COLO668 (cell line): Measurements from ENCODE around the gene B3GAT1.

Experiments used
- DNase-seq: peaks from one replicate; lab custom pipeline; 2025; ENCODE audit not compliant: unreplicated experiment; lab: John Stamatoyannopoulos, UW

B3GAT1 gene

DNA sequence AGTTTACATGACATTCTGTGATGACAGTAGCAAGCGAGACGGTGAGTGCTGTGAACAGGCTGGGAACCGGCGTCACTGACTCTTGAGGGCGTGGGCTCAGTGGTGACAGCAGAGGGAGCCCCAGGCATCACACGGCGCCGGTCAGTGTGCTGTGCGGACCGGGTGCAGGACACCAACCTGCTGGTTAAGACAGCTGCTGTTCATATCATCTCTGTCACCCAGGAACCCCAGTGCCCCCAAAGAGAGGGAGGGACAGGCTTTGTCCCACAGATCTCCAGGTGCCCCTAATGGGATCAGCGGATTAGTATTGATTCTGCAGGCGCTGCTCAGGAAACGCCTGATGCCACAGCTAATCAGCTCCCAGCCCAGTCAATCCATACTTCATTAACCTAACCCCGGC is 18.4 kb downstream of the B3GAT1 start:
- DNase-seq, result peak; percentile 66

DNA sequence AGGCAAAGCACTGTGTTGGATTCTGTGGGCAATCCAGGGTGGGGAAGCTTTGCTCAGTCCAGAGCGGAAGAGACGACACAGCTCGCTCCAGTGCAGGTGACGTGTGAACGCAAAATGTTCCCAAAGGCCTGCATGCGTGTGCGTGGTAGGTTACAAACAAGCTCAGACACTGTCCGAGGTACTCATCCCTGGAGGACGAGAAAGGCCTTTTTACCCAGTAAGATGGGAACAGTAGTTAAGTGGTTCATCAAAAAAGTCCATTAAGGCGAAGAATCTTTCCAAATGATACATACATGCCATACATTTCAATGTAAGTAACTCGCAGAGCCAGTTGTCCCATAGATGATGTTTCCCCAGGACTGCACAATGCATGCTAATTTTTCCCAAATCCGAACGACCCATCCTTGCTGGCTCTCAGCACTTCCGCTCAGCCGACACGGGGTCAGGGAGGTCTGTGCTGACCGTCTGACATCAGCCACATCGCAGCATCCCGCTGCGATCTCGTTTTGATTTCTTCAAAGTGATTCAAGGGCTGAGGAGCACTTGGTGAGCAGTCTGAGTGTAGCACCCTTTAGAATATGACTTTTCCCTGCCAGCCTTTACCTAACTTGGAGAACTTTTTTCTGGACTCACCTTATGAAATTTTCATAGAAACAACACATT is 19.0 kb downstream of the B3GAT1 start:
- DNase-seq, result no peak

DNA sequence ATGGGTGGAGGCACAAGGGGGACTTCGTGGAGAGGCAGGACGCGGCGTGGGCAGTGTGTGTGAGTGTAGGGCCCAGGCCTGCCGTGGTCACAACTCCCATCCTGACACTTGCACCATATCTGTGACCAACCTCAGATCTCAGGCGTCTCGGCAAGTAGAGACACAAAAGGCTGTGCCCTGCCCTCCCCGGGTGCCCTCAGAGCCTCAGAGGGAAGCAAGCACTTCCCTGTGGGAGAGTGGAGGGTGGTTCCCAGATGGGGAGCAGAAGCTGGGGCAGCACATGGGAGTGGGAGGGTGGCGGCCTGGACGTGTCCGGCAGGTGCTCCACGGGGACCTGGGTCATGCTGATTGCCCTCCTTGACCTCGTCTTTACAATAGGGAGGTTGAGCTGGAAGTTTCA is 20.4 kb downstream of the B3GAT1 start:
- DNase-seq, result no peak

DNA sequence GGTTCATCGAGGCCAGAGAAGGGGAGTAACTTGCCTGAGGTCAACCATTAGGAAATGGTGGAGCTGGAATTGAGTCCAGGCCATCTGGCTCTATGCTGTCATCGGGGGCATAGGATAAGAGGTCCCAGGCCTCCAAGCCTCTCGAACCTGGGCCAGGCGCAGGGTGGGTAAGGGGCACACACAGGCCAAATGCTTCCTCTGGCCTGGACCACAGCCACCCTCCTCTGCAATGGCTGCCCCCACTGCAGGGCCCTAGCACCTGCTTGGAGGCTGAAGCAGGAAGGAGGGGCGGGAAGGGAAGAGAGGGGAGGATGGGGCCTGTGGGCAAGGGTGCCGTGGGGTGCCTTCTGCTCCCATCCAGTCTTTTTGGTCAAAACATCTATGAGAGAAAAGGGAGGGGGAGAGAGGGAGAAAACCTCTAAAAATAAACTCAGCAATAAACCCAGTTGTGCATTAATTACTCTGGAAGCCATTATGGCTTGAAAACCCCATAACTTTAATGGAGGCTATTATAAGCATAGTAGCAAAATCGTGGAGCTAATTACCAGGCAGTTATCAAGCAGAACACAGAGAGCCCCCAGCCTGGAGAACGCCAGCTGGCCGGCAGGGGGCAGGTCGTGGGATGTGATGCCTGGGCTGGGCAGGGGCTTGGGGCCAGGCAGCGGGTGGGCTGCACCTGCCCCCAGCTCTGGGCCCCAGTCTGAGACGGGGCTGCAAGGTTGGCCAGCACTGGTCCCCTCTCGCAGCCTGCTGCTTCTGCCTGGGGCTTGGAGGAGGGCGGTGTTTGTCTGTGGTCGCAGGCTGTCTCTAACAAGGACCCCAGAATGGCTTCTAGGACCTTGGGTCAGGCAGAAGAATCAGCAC is 21.1 kb downstream of the B3GAT1 start:
- DNase-seq, result no peak

DNA sequence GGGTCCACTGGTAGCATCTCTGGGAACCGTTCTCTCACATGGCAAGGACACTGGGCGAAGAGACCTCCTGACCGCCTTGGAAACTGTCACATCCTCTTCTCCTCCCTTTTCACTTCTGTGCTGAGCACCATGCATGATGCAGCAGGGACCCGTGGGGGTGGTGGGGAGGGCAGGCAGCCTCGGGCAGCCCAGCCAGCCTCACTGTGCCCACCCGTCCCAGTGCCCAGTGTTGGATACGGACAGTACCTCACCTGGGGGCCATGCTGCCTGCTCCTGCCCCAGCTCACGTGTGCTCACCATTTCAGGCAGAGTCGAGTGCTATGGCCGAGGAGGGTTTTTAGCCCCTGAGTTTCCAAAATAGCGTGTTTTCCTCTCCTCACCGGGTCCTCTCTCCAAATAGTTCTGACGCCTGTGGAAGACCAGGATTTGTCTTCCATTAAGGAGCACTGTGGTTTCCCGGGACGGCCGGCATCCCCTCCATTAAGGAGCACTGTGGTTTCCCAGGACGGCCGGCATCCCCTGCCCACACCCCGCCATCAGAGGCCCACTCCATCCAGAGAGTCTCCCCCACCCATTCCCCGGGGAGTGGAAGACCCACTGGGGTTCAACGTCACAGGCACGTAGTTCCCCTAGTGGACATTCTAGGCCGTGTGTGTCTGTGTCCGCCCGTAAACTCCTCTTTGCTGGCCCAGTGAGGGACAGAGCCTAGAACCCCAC is 22.4 kb downstream of the B3GAT1 start:
- no peak for DNase-seq

DNA sequence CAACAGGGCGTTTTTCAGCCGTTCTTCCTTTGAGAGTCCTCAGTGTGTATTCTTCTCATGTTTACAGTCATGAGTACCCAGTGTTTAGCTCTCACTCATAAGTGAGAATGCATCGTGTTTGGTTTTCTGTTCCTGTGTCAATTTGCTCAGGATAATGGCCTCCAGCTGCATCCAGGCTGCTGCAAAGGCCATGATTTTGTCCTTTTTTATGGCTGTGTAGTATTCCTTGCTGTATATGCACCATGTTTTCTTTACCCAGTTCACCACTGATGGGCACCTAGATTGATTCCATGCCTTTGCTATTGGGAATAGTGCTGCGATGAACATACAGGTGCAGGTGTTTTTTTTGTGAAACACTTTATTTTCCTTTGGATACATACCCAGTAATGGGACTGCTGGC is 23.5 kb downstream of the B3GAT1 start:
- peak; percentile 12 for DNase-seq

DNA sequence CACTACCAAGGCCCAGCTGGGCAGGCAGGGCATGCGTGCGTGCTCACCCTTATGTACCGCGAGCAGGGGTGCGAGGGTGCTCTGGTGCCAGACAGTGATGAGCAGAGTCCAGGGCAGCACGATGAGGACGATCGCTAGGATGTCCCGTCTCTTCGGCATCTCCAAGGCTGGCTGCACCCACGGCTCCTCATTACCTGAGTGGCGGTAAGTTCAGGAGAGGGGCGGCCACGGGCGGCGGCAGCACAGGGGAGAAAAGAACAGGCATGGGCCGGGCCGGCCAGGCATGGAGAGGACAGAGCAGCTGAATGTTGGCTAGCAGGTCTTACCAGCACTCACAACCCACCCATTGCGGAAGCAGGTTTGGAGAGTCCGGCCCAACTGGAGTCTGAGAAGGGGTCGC is 24.5 kb downstream of the B3GAT1 start:
- no peak for DNase-seq

DNA sequence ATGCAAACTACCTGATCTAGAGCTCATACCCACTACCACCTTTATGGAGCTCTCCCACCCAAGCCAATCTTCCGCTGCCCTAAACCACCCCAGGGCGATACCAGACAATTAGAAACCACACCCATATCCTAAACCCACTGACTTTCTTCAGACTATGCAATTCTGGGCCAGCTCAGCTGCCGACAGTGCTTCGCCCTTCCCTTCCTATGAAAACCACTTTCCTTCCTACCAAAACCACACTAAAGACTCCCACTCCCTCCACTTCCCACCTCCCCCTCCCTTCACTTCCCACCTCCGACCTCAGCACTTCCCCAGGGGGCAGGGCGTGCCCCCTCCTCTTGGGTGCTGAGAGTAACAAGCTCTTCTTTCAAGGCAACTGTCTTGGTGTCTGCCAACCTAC is 25.1 kb downstream of the B3GAT1 start:
- DNase-seq, result no peak

DNA sequence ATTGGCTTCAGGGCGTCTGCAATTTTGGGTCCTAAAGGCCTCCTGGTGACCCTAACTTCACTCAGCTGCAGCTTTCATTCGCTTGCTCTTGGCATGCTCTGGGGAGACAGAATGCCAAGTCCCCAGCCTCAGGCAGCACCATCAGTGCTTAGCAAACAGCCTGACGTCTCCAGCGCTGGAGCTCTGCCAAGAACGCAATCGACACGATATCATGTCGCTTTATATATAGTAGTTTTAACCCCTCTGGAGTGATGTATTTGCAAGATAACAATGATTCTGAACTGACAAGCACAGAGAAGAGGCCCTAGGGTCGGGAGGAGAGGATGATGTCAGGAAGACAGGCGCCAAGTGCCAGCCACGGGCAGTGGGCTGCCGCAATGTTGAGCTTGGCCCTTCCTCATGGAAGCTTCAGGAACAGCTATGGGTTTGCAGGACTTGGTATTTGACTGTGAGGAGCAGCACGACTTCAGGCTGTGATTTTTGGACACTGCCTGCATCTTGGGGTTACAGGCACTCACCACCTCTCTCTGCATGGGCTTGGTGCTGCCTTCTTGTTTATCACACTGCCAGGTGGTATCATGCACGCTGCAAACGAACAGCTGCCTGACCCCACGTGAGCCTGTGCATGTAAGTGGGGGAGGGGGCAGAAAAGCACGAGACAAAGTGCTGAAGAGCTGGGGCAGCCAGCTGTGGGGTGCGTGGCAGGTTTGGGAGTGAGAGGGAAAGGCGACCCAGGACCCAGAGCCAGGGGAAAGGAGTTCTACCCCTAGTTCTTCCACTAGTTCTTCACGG is 26.1 kb downstream of the B3GAT1 start:
- DNase-seq, result peak; percentile 93

DNA sequence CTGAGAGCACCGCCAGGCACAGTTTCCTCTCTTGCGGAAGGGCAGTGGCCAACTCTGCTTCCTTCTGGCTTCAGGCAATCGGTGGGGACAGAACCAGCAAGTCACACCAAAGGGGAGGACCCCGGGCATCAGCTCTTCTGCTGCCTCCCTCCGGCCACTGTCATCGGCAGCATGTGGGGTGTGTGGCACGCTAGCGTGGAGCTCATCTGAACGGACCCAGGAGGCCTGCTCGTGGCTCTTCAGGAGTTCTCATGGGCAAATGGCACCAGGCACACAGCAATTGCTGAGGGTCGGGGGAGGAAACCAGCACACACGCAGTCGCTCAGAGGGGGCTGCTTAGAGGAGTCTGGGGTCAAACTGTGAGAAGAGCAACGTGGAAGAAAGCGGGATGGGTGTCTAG is 26.9 kb downstream of the B3GAT1 start:
- no peak for DNase-seq

DNA sequence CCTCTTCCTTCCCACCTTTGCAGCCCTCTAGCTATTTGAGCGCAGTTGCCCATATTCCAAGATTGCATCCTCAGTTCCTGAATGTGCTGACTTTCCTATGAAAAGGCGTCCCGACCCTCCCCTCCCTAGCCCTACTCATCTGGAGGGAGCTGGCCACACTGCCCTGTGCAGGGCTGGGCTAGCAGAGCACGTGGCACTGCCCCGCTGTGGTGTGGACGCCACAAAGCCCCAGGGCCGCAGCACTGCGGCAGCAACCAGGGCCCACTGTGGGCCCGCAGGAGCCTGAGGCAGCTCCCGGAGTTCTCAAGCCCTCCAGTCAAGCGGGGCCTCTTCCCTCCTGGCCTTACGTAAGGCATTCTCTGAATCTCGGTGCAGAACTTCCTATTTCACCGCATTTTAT is 27.6 kb downstream of the B3GAT1 start:
- no peak for DNase-seq

DNA sequence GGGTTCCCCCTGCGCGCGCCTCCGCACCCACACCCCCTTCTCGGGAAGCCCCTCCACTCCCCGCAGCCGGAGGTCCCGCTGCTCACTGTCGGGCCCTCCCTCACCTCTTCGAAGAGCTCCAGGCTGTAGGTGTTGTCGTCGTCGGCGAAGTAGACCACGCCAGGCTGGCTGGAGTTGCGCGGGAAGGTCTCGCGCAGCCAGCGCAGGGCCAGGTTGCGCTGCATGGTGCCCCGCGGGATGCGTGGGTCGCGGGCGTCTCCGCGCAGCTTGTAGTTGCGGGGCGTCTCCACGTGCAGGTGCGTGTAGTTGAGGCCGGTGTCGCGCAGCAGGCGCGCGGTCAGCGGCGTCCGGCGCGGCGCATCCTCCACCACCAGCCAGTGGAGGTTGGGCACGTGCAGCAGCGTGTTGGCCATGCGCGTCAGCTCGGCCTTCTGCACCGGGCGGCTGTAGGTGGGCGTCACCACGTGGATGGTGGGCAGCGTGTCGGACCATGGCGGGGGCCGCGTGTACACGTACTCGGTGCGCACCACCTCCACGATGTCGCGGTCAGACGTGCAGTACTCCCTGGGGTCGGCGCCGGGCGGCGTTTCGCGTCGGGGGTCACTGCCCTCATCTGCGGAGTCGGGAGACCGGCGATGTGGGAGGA is 28.3 kb downstream of the B3GAT1 start:
- no peak for DNase-seq

DNA sequence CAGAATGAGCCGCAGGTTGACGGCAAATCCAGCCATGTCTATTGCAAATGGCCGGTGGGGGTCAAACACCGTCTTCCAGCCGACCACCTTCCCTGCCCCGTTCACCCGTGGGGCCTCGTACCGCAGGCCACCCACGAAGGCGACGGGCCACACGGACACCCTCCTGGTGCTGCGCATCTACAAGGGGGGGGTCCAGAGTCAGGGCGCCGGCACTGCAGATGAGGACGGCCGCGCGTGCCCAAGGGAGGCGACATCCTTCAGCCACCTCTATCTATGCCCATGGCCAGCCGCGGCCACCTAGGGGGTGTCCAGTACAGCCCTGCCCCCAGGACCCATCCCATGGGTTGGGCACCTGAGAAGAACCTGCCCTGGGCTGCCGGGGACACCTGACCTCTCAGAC is 29.2 kb downstream of the B3GAT1 start:
- DNase-seq, result no peak

DNA sequence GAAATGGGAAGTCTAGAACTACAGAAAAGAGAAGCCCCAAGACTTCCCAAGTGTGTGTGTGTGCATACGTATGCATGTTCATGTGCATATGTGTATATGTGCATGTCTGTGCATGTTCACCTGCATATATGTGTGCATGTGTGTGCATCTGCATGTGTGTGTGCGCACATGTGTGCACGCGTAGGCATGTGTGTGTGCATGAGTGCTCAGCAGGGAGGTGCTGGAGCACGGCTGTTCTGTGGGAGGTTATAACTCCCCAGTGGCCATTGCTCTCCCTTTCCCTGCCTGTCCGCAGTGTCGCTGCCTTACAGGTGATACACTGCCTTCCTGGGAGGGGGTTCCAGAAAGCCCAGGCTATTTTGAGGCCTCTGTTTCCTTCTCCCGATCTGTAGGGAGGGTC is 29.8 kb downstream of the B3GAT1 start:
- DNase-seq, result no peak

DNA sequence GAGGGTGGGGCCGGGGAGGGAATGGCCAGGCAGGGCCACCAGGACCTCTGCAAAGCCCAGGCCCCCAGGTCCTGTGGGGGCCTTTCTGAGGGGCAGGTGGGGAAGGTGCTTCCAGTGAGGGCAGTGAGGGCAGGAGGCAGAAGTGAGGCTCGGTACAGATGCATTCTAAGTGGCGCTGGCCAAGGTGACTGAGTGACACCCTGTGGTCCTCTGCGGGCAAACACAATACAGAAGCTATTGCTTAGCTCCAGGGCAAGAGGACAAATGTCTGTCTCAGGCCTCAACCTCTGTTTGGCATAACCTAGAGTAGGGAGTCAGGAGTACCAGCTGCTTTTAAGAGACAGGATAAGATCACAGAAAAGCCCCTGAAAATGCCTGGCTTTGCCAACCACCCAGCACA is 31.3 kb downstream of the B3GAT1 start:
- no peak for DNase-seq

DNA sequence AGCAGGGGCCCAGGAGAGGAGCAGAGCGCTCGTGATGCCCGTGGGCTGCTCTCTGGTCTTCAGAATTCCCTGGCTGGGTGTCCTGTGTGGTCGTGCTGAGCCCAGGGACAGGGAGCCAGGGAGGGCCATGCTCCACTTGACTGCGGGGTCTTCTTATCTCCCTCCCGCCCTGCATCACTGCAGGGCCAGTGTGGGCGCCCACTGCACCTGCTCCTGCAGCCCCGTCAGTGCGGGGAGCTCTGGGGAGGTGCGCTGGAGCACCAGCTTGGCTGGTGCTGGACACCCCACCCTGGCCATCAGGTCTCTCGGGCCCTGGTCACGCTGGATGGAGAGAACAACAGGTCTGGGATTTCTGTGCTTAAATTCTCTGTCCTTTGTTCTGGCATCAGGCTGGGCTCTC is 31.8 kb downstream of the B3GAT1 start:
- DNase-seq, result no peak

DNA sequence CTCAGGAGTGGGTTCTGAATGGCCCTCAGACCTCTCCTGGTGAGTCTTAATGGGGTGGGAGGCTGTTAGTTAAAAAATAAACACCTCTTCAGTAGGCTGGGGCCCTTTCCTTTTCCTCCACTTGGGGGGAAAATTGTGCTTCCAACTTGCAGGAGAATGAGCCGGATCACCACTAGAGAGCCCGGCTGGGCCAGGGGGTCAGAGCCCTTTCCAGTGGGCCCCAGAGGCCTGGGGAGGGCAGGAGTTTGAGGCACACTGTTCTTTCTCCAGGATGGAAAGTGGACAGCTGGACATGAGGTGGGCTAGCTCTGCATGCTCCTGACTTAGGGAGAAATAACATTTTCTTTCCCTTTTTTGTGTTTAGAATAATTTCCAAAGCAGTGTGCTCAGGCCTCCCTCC is 32.8 kb downstream of the B3GAT1 start:
- DNase-seq, result no peak

DNA sequence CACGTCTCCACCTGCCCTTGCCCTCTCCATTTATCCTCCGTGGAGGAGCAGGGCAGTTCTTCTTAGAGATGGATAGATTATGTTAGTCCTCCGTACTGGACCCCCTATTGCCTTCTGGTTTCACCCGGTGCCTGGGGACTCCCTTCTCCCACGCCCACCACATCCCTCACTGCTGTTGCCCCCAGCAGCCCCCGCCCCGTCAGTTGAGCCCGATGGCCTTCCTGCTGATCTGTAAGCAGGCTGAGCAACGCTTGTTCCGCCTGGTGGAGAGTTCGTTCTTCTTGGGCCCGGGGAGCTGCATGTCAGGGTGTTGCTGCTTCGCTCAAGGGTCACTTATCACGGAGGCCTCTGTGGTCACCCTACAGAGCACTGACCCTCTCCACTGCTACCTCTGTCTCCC is 34.2 kb downstream of the B3GAT1 start:
- DNase-seq, result no peak

DNA sequence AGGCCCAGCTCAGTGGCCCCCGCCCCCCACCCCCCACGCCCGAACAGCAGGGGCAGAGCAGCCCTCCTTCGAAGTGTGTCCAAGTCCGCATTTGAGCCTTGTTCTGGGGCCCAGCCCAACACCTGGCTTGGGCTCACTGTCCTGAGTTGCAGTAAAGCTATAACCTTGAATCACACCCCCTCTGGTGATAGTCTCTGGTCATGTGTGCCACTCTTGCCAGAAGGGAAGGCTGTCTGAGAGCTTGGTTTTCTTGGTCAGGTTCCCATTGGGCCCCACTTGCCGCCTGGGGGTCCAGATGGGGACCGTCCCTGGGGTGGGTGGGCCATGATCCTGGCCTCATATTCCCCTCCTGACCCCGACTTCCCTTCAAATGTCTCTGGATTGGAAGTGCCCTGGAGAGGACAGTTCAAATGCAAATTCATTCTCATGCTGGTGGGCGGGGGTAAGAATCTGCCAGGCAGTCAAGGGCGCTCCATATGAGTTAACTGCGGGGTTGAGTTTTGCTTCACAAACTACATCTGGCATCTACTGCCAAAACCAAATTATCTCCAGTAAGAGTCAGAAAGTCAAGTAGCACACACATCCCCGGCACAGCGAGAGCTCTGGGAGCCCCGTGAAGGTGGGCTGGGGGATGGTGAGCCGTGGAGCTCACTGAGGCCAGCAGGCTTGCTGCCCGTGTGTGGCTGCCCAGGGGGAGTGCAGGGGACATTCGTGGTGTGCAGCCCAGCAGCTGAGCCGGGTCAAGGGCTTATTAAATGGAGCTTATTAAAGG is 35.7 kb downstream of the B3GAT1 start:
- no peak for DNase-seq
